Measurements from ENCODE around the gene AR.
"Not testable (repeated sequence)": the region's sequence is repeated elsewhere in the genome, so short reads cannot be mapped to it uniquely, and the experiment has no call there.

The AR gene

GRCh38 chrX:67648361-67648760 is 104.5 kb downstream of the AR start:
- DNase-seq, result peak; percentile 5

GRCh38 chrX:67651437-67652142 is 107.8 kb downstream of the AR start:
- DNase-seq, result no peak

GRCh38 chrX:67652543-67652942 is 108.7 kb downstream of the AR start:
- DNase-seq, result no peak

- DNase-seq, result no peak
Measured at GRCh38 chrX:67654301-67654700, 110.5 kb downstream of the AR start.

GRCh38 chrX:67665583-67665982 is 121.8 kb downstream of the AR start:
- peak; percentile 5 for DNase-seq

- DNase-seq, result not testable (repeated sequence)
Measured at GRCh38 chrX:67670717-67671116, 126.9 kb downstream of the AR start.

GRCh38 chrX:67673741-67674274 is 130.0 kb downstream of the AR start:
- DNase-seq, result no peak

- no peak for DNase-seq
Measured at GRCh38 chrX:67674741-67675140, 130.9 kb downstream of the AR start.

- no peak for DNase-seq
Measured at GRCh38 chrX:67684136-67684535, 140.3 kb downstream of the AR start.

GRCh38 chrX:67692246-67692645 is 148.4 kb downstream of the AR start:
- DNase-seq, result peak; percentile 29

GRCh38 chrX:67693928-67694327 is 150.1 kb downstream of the AR start:
- DNase-seq, result no peak

GRCh38 chrX:67697452-67697851 is 153.6 kb downstream of the AR start:
- no peak for DNase-seq

- DNase-seq, result peak; percentile 59
Measured at GRCh38 chrX:67700602-67701001, 156.8 kb downstream of the AR start.

- DNase-seq, result no peak
Measured at GRCh38 chrX:67714004-67714403, 170.2 kb downstream of the AR start.

GRCh38 chrX:67717571-67717970 is 173.8 kb downstream of the AR start:
- no peak for DNase-seq

GRCh38 chrX:67718926-67719325 is 175.1 kb downstream of the AR start:
- DNase-seq, result no peak

- no peak for DNase-seq
Measured at GRCh38 chrX:67720344-67720743, 176.5 kb downstream of the AR start.

- DNase-seq, result no peak
Measured at GRCh38 chrX:67721321-67721720, 177.5 kb downstream of the AR start.

- DNase-seq, result no peak
Measured at GRCh38 chrX:67723580-67724351, 179.9 kb downstream of the AR start.

- no peak for DNase-seq
Measured at GRCh38 chrX:67724359-67725110, 180.7 kb downstream of the AR start.

- DNase-seq, result no peak
Measured at GRCh38 chrX:67725471-67725870, 181.7 kb downstream of the AR start.

- no peak for DNase-seq
Measured at GRCh38 chrX:67726018-67726417, 182.2 kb downstream of the AR start.

GRCh38 chrX:67727576-67727975 is 183.8 kb downstream of the AR start:
- DNase-seq, result no peak
